ENCODE data around the gene GRK5. TPM values are rescaled to one million over a fixed set of nuclear protein-coding genes. Genes with fewer than 3 reads are reported as not detected.

Gene GRK5
- total and polyA plus RNA-seq, 9 of the 15 experiments (the other 6 are each of a cell fraction or from before 2014, with no cell fraction given): 0.46 to 0.83 (median 0.67) TPM; not detected in 2

DNA sequence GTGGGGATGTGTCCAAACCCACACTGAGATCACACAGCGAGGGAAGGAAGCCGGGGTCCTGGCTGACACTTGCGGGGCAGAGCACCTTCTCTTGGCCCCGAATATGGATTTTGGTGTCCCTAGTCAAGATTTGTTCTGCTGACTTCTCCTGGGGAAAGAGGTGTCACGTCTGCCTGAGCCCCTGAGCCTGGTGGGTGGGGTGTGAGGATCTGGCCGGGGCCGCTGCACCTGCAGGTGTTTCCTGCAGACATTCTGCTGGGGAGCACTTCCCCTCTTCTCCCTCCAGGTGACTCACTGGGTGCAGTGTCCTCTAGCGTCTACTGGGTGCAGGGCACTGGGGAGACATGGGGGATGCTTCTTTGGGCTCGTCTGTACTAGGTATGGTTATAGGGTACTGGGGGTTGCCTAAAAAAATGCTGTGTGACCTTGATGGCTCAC, 99.2 kb downstream of the GRK5 start (continued):
- TF ChIP-seq RCOR1 (IDR thresholded peaks at IDR 0.05; ENCODE audit: borderline replicate concordance in 1 of 2, low read depth in 2 of 2, low read length in 2 of 2) (0 out of 4 replicates have a peak, but pooled peaks of 1 of the 2 experiments have one; percentile 26), ZNF274 (IDR thresholded peaks at IDR 0.05; ENCODE audit: borderline replicate concordance, low read depth, low read length) (no peak), SPI1 (IDR thresholded peaks at IDR 0.05; ENCODE audit: borderline replicate concordance, low read depth, low read length) (peak; percentile 85), TRIM24 (IDR thresholded peaks at IDR 0.05) (no peak), NRF1 (conservative IDR thresholded peaks at IDR 0.05 in 1 of 2, IDR thresholded peaks at IDR 0.05 in 1 of 2) (peak; percentile 41 to 57; a peak in 3 of 4 replicates), CTCF (IDR thresholded peaks at IDR 0.05 in 2 of 3, conservative IDR thresholded peaks at IDR 0.05 in 1 of 3; ENCODE audit: insufficient read depth in 2 of 3, low read depth in 1 of 3, low read length in 3 of 3) (peak; percentile 57 to 79 (median 61))

DNA sequence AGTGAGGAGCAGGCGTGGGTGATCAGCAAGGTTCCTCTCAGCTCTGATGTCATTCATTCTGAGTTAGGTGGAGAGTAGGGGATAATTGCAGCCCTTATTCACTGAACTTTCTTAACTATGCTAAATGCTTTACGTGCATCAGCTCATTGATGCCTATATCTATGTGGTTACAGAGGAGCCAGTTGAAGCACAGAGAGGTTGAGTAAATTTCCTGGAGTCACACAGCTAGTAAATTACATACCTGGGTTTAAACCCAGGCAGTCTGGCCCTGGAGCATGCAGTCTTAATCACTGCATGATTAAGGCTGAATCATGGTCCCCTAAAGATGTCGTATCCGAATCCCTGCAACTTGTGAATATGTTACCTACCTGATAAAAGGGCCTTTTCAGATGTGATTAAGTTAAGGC, 99.6 kb downstream of the GRK5 start:
- ChIA-PET CTCF (ENCODE audit: low intra/inter-chr PET ratio) (interaction anchor here (0.6 kb wide), 1 partner anchor 103 kb away, joined by 3 read pairs; no protein-coding TSS in a partner anchor), POLR2A (interaction anchor here (0.8 kb wide), 1 partner anchor 16 kb away, joined by 3 read pairs; no protein-coding TSS in a partner anchor)
- in situ Hi-C loops (cut with MboI) (no loop called here), intact Hi-C loops (cut with micrococcal nuclease) (no loop called here)
- peaks cover 13 to 16% of the 10 kb centered on the region in 2 experiments; a peak in 4 of 5 replicates for H3K4me1 ChIP-seq (replicated peaks in 1 of 2; ENCODE audit: control insufficient read depth in 2 of 2, insufficient read depth in 2 of 2, low read length in 2 of 2)
- H3K79me2 ChIP-seq (ENCODE audit: control insufficient read depth, insufficient read depth, low read length): no peaks in the 10 kb centered on the region
- H3K9ac ChIP-seq (ENCODE audit: insufficient read depth in 1 of 2, low read depth in 2 of 2, low read length in 2 of 2): no peak overlapping the region
- no TSS peak for BruUV-seq (replicated peaks)
- H3K4me2 ChIP-seq (ENCODE audit: insufficient read depth, low read length): peak overlapping the region; percentile 74
- no peaks in the 10 kb centered on the region for H3K27me3 ChIP-seq (ENCODE audit: control insufficient read depth in 2 of 2, insufficient read depth in 2 of 2, low read length in 2 of 2)
- ATAC-seq (no peak), FAIRE-seq (no peak), DNase-seq (ENCODE audit: extremely low read depth in 1 of 4, low spot score in 3 of 4) (no peak)
- H3K36me3 ChIP-seq (ENCODE audit: control insufficient read depth, insufficient read depth, low read length): no peaks in the 10 kb centered on the region
- H3K9me1 ChIP-seq (ENCODE audit: control insufficient read depth, insufficient read depth, low read length): no peaks in the 10 kb centered on the region
- H4K20me1 ChIP-seq (replicated peaks; ENCODE audit: control insufficient read depth, insufficient read depth, low read length): no peaks in the 10 kb centered on the region
- no peak overlapping the region; the same call in 2 of the 3 replicates for H3K27ac ChIP-seq (ENCODE audit: extremely low read depth, low read depth, low read length)
- H3K4me3 ChIP-seq: no peak overlapping the region
- 0 out of 2 replicates have a peak overlapping the region, but pooled peaks have one; percentile 91 for H2AFZ ChIP-seq (ENCODE audit: low read depth, low read length)
- no peaks in the 10 kb centered on the region for H3K9me3 ChIP-seq (replicated peaks; ENCODE audit: control insufficient read depth, insufficient read depth, low read depth, low read length)
- WGBS (ENCODE audit: insufficient coverage, low coverage, missing lambda C conversion rate): 54% methylated on average over 4 of the region's 4 CpGs
- TF ChIP-seq KDM1A (IDR thresholded peaks at IDR 0.05) (peak in 1 of 2 experiments; percentile 45; a peak in 1 of 4 replicates), SNRNP70 (optimal IDR thresholded peaks at IDR 0.05; ENCODE audit: low read depth, low read length) (no peak), BHLHE40 (IDR thresholded peaks at IDR 0.05; ENCODE audit: low read length) (no peak), RBM25 (IDR thresholded peaks at IDR 0.05; ENCODE audit: low read depth, low read length, severe bottlenecking) (peak; percentile 76), TOE1 (IDR thresholded peaks at IDR 0.05; ENCODE audit: borderline replicate concordance) (no peak), TOE1 (CRISPR knock-in tag; IDR thresholded peaks at IDR 0.05; ENCODE audit: borderline replicate concordance, low read depth) (no peak), PURB (CRISPR knock-in tag; IDR thresholded peaks at IDR 0.05; ENCODE audit: low read depth) (no peak), ZNF354B (CRISPR knock-in tag; IDR thresholded peaks at IDR 0.05) (no peak), CGGBP1 (CRISPR knock-in tag; IDR thresholded peaks at IDR 0.05) (no peak), BCOR (IDR thresholded peaks at IDR 0.05) (peak; percentile 62; the same call in 1 of the 2 replicates), PPARD (CRISPR knock-in tag; IDR thresholded peaks at IDR 0.05) (no peak), ZKSCAN8 (CRISPR knock-in tag; IDR thresholded peaks at IDR 0.05) (no peak), ZNF239 (CRISPR knock-in tag; IDR thresholded peaks at IDR 0.05) (no peak), BRD9 (IDR thresholded peaks at IDR 0.05; ENCODE audit: low read depth, partially characterized antibody) (peak; percentile 43), TCF3 (CRISPR knock-in tag; IDR thresholded peaks at IDR 0.05) (no peak), ZNF668 (CRISPR knock-in tag; IDR thresholded peaks at IDR 0.05) (no peak)

Data from K562 (cell line).